Omental fat pad (tissue), 4 donors: ENCODE data around the gene NTRK2. TPM values are rescaled to one million over a fixed set of nuclear protein-coding genes. Genes with fewer than 3 reads are reported as not detected.

Experiments
- ATAC-seq: fragments of 150-250 bp; one replicate; pipeline ENCODE4 v1.9.1; 2016; ENCODE audit warnings: mild to moderate bottlenecking, moderate library complexity; ENCODE audit not compliant: low FRiP score
- DNase-seq: peaks from one replicate; pipeline ENCODE4 v3.0.0-alpha.2; 2019; ENCODE audit warnings: low spot score
- CTCF ChIP-seq, 3 donors: fragments of 450-650 bp; IDR thresholded peaks; one replicate each; pipeline ENCODE4 v1.5.1; 2016 to 2017; ENCODE audit warnings: antibody characterized with exemption in 3 of 3, mild to moderate bottlenecking in 3 of 3, moderate library complexity in 2 of 3
- total RNA-seq, 4 donors: library from RNA; depleted of rRNA; stranded (reverse); fragments of >200 nt; gene quantifications; one replicate each; pipeline ENCODE4 v1.1.0, GENCODE V29; 2016

The NTRK2 gene
- total RNA-seq, 4 donors from 2014 or later: 13.9 to 20.2 (median 16.1) TPM

DNA sequence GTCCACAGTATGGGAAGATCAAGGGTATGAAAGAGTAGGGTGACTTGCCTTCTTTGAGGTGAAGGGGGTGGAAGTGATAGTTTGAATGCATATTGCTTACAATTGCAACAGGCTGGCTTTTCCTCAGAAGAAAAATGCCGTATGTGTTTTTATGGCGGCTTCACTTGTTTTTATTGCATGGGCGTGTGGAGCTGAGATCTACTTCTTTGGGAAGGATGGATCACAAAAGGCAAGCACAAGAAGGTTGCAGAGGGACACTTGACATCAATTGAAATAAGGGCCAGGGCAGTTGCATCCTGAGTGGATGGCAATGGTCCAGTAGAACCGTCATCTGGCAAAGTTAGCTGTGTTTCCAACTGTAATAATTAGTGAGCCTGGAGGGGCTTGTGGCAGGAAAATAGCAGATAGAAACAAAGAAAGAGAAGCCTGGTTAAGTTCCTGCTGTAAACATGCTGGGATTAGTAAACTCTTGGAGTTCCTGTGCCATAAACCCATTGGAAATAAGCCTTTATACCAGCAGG, 138.4 kb downstream of the NTRK2 start:
- DNase-seq (no peak), ATAC-seq (no peak)
- no peak for TF ChIP-seq CTCF (IDR thresholded peaks at IDR 0.05)

DNA sequence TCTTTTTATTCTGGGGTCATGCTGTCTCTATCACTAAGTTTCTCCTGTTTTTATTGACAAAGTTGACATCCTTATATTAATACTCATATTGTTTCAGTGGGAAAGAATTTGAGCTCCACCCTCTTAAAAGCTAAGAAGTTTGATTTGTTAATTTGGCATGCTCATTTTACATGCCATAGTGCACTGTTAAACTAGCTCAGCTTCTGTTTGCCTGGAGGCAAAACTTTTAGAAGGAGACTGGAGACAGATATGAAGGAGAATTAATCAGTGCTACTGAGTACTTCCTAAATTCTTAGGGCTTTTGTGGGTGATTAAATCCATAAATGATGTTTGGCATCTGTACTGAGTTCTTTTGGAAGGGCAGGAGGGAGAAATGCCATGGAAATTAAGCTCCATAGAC, 138.9 kb downstream of the NTRK2 start:
- TF ChIP-seq CTCF (IDR thresholded peaks at IDR 0.05): no peak
- DNase-seq: no peak
- ATAC-seq: no peak

GRCh38 chr9:84811072-84811750, 141.7 kb downstream of the NTRK2 start:
- DNase-seq (no peak), ATAC-seq (no peak)
- TF ChIP-seq CTCF (IDR thresholded peaks at IDR 0.05): no peak

DNA sequence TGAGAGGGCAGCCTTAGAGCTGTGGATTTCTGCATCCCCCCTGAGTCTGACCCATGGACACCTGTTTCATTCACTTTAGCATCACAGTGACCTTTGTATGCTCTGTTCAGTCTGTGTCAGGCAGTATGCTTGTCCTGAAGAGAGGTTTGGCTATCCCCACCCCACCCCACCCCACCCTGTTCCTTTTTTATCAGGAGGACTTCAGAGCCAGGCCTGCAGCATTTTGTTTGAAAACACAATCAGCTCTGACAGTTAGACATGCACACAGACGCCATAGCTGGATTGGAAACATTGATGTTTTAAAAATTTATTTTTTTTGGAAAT, 142.2 kb downstream of the NTRK2 start:
- no peak for DNase-seq
- no peak for ATAC-seq
- no peak for TF ChIP-seq CTCF (IDR thresholded peaks at IDR 0.05)

DNA sequence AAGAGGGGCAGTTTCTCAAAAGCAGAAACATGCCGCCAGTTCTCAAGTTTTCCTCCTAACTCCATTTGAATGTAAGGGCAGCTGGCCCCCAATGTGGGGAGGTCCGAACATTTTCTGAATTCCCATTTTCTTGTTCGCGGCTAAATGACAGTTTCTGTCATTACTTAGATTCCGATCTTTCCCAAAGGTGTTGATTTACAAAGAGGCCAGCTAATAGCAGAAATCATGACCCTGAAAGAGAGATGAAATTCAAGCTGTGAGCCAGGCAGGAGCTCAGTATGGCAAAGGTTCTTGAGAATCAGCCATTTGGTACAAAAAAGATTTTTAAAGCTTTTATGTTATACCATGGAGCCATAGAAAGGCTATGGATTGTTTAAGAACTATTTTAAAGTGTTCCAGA, 142.8 kb downstream of the NTRK2 start:
- no peak for TF ChIP-seq CTCF (IDR thresholded peaks at IDR 0.05)
- no peak for DNase-seq
- no peak for ATAC-seq

- no peak for TF ChIP-seq CTCF (IDR thresholded peaks at IDR 0.05)
- no peak for DNase-seq
- no peak for ATAC-seq
Measured at GRCh38 chr9:84812847-84813246, 143.3 kb downstream of the NTRK2 start.

GRCh38 chr9:84815554-84815953, 146.0 kb downstream of the NTRK2 start:
- ATAC-seq (no peak), DNase-seq (no peak)
- no peak for TF ChIP-seq CTCF (IDR thresholded peaks at IDR 0.05)
